ENCODE data around the gene HEPACAM.
A peak's percentile ranks its signal among the peaks of the same experiment; 100 is the strongest.

The HEPACAM gene

DNA sequence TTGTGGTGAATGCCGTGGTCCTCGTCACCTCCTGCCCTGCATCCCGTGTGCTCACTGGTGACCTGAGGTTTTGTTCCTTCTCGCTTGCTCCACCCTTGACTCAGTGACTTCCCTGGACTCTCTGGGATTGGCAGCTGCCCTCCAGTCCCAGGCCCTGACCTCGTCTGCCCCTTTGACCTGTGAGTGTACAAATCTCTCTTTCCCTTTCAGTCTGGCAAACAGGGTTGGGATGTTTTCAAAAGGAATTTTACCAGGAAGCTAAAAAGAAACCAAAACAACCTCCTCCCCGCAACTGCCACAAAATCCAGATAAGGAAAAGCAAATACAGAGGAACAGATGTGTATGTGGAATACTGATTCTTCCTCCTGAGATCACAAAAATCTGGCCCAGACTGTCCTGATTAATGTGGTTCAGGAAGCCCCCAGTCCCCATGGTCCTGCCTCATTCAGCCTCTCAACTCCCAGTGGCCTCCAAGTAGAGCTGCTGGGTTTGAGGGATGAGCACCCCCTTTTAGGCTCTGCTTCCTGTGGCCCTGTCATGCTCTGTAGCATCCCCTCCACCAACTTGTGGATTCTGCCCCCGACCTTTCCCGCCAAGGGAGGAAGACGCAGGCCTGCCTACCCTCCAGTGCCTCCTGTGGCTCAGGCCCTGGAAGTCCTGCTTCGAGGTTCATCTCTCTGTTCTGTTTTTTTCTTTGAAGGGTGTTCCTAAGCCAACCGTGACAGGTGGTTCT, 53.3 kb downstream of the HEPACAM start:
- H3K4me3 ChIP-seq (ENCODE audit: control insufficient read depth in 1 of 7, extremely low read depth in 1 of 7, insufficient read depth in 4 of 7, low read depth in 2 of 7, low read length in 6 of 7): no peak overlapping the region
- H3K9me3 ChIP-seq (ENCODE audit: control extremely low read depth in 1 of 5, control insufficient read depth in 4 of 5, insufficient read depth in 2 of 5, low read depth in 1 of 5, low read length in 4 of 5): no peaks in the 10 kb centered on the region
- H3K27me3 ChIP-seq (replicated peaks in 2 of 5; ENCODE audit: control insufficient read depth in 4 of 5, insufficient read depth in 5 of 5, low read length in 4 of 5): no peaks in the 10 kb centered on the region
- H3K27ac ChIP-seq (ENCODE audit: insufficient read depth in 1 of 2, low read depth in 1 of 2, low read length in 2 of 2, poor library complexity in 1 of 2, severe bottlenecking in 2 of 2): no peak overlapping the region
- 89% methylated on average over 10 of the region's 11 CpGs for WGBS (ENCODE audit: insufficient coverage)
- DNase-seq: no peak
- ChIA-PET POLR2A (no interaction called here), CTCF (interaction anchor here (1.5 to 5.4 kb wide), 3 partner anchors 10 to 59 kb away, joined by 3 to 39 read pairs (median 11); no protein-coding TSS in a partner anchor)
- H3K36me3 ChIP-seq (ENCODE audit: control insufficient read depth in 4 of 4, insufficient read depth in 4 of 4, low read length in 3 of 4): peaks cover 3 to 39% (median 10%) of the 10 kb centered on the region in 4 experiments
- peaks cover 0 to 38% (median 25%) of the 10 kb centered on the region in 4 experiments for H3K4me1 ChIP-seq (ENCODE audit: control extremely low read depth in 1 of 4, control insufficient read depth in 4 of 4, insufficient read depth in 4 of 4, low read length in 3 of 4)

DNA sequence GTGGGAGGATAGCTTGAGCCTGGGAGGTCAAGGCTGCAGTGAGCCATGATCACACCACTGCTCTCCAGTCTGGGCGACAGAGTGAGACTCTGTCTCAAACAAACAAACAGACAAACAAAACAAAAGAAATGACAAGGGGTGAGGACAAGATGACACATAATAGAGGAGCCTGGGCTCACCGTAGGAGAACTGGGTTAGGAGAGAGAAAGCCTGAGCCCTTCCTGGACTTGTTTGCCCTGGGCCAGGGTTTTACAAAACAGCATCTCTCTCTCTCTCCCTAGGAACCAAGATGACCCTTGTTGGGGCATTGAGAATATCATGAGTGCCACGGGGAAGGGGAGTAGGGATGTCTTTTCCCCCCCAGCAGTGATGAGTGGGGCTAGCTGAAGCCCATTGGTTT, 54.9 kb downstream of the HEPACAM start:
- H3K36me3 ChIP-seq (ENCODE audit: control insufficient read depth in 4 of 4, insufficient read depth in 4 of 4, low read length in 3 of 4): peaks cover 3 to 28% (median 8%) of the 10 kb centered on the region in 4 experiments
- no peak overlapping the region for H3K4me3 ChIP-seq (ENCODE audit: control insufficient read depth in 1 of 7, extremely low read depth in 1 of 7, insufficient read depth in 4 of 7, low read depth in 2 of 7, low read length in 6 of 7)
- DNase-seq: no peak
- H3K27ac ChIP-seq (ENCODE audit: insufficient read depth in 1 of 2, low read depth in 1 of 2, low read length in 2 of 2, poor library complexity in 1 of 2, severe bottlenecking in 2 of 2): no peak overlapping the region
- ChIA-PET POLR2A (no interaction called here), CTCF (interaction anchor here (0.9 to 5.4 kb wide), 3 partner anchors 12 to 21 kb away, joined by 3 to 39 read pairs (median 11); no protein-coding TSS in a partner anchor)
- H3K4me1 ChIP-seq (ENCODE audit: control extremely low read depth in 1 of 4, control insufficient read depth in 4 of 4, insufficient read depth in 4 of 4, low read length in 3 of 4): peaks cover 0 to 50% (median 36%) of the 10 kb centered on the region in 4 experiments
- H3K9me3 ChIP-seq (ENCODE audit: control extremely low read depth in 1 of 5, control insufficient read depth in 4 of 5, insufficient read depth in 2 of 5, low read depth in 1 of 5, low read length in 4 of 5): no peaks in the 10 kb centered on the region
- H3K27me3 ChIP-seq (replicated peaks in 2 of 5; ENCODE audit: control insufficient read depth in 4 of 5, insufficient read depth in 5 of 5, low read length in 4 of 5): peaks cover 0 to under 1% (median 0%) of the 10 kb centered on the region in 5 experiments
- 92% methylated on average over 2 of the region's 3 CpGs for WGBS (ENCODE audit: insufficient coverage)

DNA sequence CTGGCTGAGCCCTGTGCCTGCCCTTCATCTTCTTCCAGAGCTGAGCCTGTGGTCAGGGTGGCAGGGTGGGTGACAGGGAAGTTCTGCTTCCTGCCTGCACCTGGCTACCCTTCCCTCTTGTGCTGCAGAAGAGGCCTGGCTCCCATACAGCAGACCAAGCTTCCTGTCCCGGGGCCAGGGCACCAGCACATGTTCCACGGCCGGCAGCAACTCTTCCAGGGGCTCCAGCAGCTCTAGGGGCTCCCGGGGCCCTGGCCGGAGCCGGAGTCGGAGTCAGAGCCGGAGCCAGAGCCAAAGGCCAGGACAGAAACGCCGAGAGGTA, 55.6 kb downstream of the HEPACAM start:
- Histone ChIP-seq H3K27ac (ENCODE audit: insufficient read depth in 1 of 2, low read depth in 1 of 2, low read length in 2 of 2, poor library complexity in 1 of 2, severe bottlenecking in 2 of 2) (no peak overlapping the region), H3K9me3 (ENCODE audit: control extremely low read depth in 1 of 5, control insufficient read depth in 4 of 5, insufficient read depth in 2 of 5, low read depth in 1 of 5, low read length in 4 of 5) (no peaks in the 10 kb centered on the region), H3K36me3 (ENCODE audit: control insufficient read depth in 4 of 4, insufficient read depth in 4 of 4, low read length in 3 of 4) (peaks cover 2 to 24% (median 8%) of the 10 kb centered on the region in 4 experiments), H3K4me1 (ENCODE audit: control extremely low read depth in 1 of 4, control insufficient read depth in 4 of 4, insufficient read depth in 4 of 4, low read length in 3 of 4) (peaks cover 0 to 55% (median 42%) of the 10 kb centered on the region in 4 experiments), H3K4me3 (ENCODE audit: control insufficient read depth in 1 of 7, extremely low read depth in 1 of 7, insufficient read depth in 4 of 7, low read depth in 2 of 7, low read length in 6 of 7) (peak overlapping the region in 2 of 7 experiments; percentile 16 to 20), H3K27me3 (replicated peaks in 2 of 5; ENCODE audit: control insufficient read depth in 4 of 5, insufficient read depth in 5 of 5, low read length in 4 of 5) (peaks cover 0 to 8% (median 4%) of the 10 kb centered on the region in 5 experiments)
- CTCF ChIA-PET: interaction anchor here (0.9 to 5.4 kb wide), 4 partner anchors 9 to 21 kb away, joined by 3 to 39 read pairs (median 4); no protein-coding TSS in a partner anchor
- WGBS (ENCODE audit: insufficient coverage): 43% methylated on average over 10 of the region's 10 CpGs
- POLR2A ChIA-PET: no interaction called here
- peak in 2 of 3 donors; percentile 34 to 49 for DNase-seq

DNA sequence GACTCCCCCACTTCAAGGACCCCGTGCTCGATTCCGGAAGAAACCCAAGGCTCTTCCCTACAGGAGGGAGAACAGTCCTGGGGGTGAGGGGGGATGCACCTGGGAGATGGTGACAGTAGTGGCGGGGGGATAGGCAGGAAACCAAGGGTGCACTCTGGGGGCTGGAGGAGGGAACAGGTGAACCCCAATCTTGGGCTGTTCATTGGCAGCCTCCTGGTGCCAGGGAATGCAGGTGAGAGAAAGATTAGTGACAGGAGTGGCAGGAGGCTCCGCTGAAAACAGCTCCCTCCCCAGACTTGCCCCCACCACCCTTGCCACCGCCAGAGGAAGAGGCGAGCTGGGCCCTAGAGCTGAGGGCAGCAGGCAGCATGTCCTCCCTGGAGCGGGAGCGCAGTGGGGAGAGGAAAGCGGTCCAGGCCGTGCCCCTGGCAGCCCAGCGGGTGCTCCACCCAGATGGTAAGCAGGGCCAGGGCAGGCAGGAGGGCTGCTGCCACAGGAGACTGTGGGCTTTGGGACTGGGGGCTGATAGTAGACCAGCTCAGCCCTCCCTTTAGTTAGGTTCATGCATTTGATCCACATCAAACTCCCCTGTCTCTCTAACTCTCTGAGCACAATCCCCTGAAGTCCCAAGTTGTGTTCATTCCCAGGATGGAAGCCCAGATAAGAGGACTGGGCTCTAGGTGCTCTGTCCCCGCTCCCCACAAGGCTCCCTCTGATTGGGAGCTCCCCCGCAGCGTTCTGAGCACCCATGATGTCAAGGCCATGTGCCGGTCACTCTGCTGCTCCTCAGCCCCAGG, 56.2 kb downstream of the HEPACAM start:
- ChIA-PET CTCF (interaction anchor here (1.0 to 5.4 kb wide), 3 partner anchors 9 to 14 kb away, joined by 3 to 39 read pairs (median 5); no protein-coding TSS in a partner anchor), POLR2A (no interaction called here)
- Histone ChIP-seq H3K27ac (ENCODE audit: insufficient read depth in 1 of 2, low read depth in 1 of 2, low read length in 2 of 2, poor library complexity in 1 of 2, severe bottlenecking in 2 of 2) (no peak overlapping the region), H3K4me3 (ENCODE audit: control insufficient read depth in 1 of 7, extremely low read depth in 1 of 7, insufficient read depth in 4 of 7, low read depth in 2 of 7, low read length in 6 of 7) (peak overlapping the region in 2 of 7 experiments; percentile 16 to 20), H3K4me1 (ENCODE audit: control extremely low read depth in 1 of 4, control insufficient read depth in 4 of 4, insufficient read depth in 4 of 4, low read length in 3 of 4) (peaks cover 0 to 55% (median 42%) of the 10 kb centered on the region in 4 experiments), H3K27me3 (replicated peaks in 2 of 5; ENCODE audit: control insufficient read depth in 4 of 5, insufficient read depth in 5 of 5, low read length in 4 of 5) (peaks cover 0 to 11% (median 9%) of the 10 kb centered on the region in 5 experiments), H3K36me3 (ENCODE audit: control insufficient read depth in 4 of 4, insufficient read depth in 4 of 4, low read length in 3 of 4) (peaks cover 2 to 19% (median 8%) of the 10 kb centered on the region in 4 experiments), H3K9me3 (ENCODE audit: control extremely low read depth in 1 of 5, control insufficient read depth in 4 of 5, insufficient read depth in 2 of 5, low read depth in 1 of 5, low read length in 4 of 5) (no peaks in the 10 kb centered on the region)
- no peak for DNase-seq
- WGBS (ENCODE audit: insufficient coverage): 84% methylated on average over 5 of the region's 16 CpGs

DNA sequence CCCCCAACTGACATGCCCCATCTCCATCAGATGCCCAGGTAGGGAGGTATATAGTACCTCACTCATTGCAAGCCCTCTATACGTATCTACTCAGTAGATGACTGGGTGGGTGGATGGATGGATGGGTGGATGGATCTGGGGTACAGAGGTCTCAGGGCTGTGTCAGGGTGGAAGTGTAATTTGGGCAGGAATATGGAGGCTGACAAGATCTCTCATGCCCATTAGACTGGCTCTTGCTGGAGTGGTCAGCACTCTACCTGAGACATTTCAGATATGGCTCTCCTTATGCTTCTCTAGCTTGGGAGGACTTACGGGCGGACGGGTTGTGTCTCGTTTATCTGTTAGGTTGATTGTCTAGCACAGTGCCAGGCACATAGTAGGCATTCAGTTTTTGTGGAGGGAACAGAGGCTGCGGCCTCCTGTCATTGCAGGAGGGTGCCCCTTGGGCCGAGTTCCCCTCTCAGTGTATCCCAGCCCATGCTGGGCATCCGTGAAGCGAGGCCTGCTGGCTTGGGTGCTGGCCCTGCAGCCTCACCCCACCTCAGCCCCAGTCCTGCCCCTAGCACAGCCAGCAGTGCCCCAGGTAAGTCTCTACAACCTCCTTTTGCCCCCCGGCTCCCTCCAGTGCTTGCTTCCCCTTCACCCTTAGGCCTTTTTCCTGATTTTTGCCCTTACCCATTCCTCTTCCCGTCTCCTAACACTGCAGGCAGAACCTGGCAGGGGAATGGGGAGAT, 56.9 kb downstream of the HEPACAM start:
- H3K27ac ChIP-seq (ENCODE audit: insufficient read depth in 1 of 2, low read depth in 1 of 2, low read length in 2 of 2, poor library complexity in 1 of 2, severe bottlenecking in 2 of 2): no peak overlapping the region
- H3K27me3 ChIP-seq (replicated peaks in 2 of 5; ENCODE audit: control insufficient read depth in 4 of 5, insufficient read depth in 5 of 5, low read length in 4 of 5): peaks cover 0 to 16% (median 12%) of the 10 kb centered on the region in 5 experiments
- CTCF ChIA-PET: interaction anchor here (1.0 to 5.4 kb wide), 6 partner anchors 8 to 42 kb away, joined by 3 to 39 read pairs (median 6); no protein-coding TSS in a partner anchor
- H3K4me3 ChIP-seq (ENCODE audit: control insufficient read depth in 1 of 7, extremely low read depth in 1 of 7, insufficient read depth in 4 of 7, low read depth in 2 of 7, low read length in 6 of 7): no peak overlapping the region
- DNase-seq: no peak
- H3K4me1 ChIP-seq (ENCODE audit: control extremely low read depth in 1 of 4, control insufficient read depth in 4 of 4, insufficient read depth in 4 of 4, low read length in 3 of 4): peaks cover 0 to 55% (median 42%) of the 10 kb centered on the region in 4 experiments
- WGBS (ENCODE audit: insufficient coverage): 95% methylated on average over 9 of the region's 11 CpGs
- POLR2A ChIA-PET: interaction anchor here (1.1 kb wide), 1 partner anchor 181 kb away, joined by 3 read pairs; no protein-coding TSS in a partner anchor
- peaks cover 0 to 11% (median 5%) of the 10 kb centered on the region in 4 experiments for H3K36me3 ChIP-seq (ENCODE audit: control insufficient read depth in 4 of 4, insufficient read depth in 4 of 4, low read length in 3 of 4)
- H3K9me3 ChIP-seq (ENCODE audit: control extremely low read depth in 1 of 5, control insufficient read depth in 4 of 5, insufficient read depth in 2 of 5, low read depth in 1 of 5, low read length in 4 of 5): no peaks in the 10 kb centered on the region

DNA sequence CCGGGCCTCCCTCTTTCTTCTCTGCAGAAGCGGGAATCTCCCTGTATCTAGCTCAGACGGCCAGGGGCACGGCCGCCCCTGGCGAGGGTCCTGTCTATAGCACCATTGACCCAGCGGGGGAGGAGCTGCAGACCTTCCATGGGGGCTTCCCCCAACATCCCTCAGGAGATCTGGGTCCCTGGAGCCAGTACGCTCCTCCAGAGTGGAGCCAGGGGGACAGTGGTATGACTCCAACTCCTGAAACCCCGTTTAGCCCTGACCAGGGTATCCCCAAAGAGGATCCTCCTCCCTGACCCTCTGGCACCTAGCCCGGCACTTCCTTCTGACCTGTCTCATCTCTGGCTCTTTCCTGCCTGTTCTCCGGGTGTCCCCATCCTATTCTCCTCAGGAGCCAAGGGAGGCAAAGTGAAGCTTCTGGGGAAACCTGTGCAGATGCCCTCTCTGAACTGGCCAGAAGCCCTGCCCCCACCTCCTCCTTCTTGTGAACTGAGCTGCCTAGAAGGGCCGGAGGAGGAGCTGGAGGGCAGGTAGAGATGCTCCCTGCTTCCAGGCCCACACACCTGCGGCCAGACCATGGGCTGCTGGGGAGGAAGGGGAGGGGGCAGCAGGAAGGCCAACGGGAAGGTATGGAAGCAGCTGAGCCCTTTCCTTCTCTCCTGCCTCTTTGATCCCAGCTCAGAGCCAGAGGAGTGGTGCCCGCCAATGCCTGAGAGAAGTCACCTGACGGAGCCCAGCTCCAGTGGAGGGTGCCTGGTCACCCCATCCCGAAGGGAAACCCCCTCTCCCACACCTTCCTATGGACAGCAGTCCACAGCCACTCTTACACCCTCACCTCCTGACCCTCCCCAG, 57.7 kb downstream of the HEPACAM start:
- no peak overlapping the region for H3K27ac ChIP-seq (ENCODE audit: insufficient read depth in 1 of 2, low read depth in 1 of 2, low read length in 2 of 2, poor library complexity in 1 of 2, severe bottlenecking in 2 of 2)
- ChIA-PET POLR2A (interaction anchor here (1.1 kb wide), 1 partner anchor 182 kb away, joined by 3 read pairs; no protein-coding TSS in a partner anchor), CTCF (interaction anchor here (1.0 to 1.4 kb wide), 4 partner anchors 9 to 76 kb away, joined by 3 to 6 read pairs (median 5); partner anchors contain the start of gene CCDC15)
- 75% methylated on average over 12 of the region's 17 CpGs for WGBS (ENCODE audit: insufficient coverage)
- no peak for DNase-seq
- H3K9me3 ChIP-seq (ENCODE audit: control extremely low read depth in 1 of 5, control insufficient read depth in 4 of 5, insufficient read depth in 2 of 5, low read depth in 1 of 5, low read length in 4 of 5): no peaks in the 10 kb centered on the region
- H3K4me3 ChIP-seq (ENCODE audit: control insufficient read depth in 1 of 7, extremely low read depth in 1 of 7, insufficient read depth in 4 of 7, low read depth in 2 of 7, low read length in 6 of 7): peak overlapping the region in 5 of 7 experiments; percentile 2 to 89 (median 74)
- H3K27me3 ChIP-seq (replicated peaks in 2 of 5; ENCODE audit: control insufficient read depth in 4 of 5, insufficient read depth in 5 of 5, low read length in 4 of 5): peaks cover 0 to 24% (median 17%) of the 10 kb centered on the region in 5 experiments
- peaks cover 0 to 55% (median 42%) of the 10 kb centered on the region in 4 experiments for H3K4me1 ChIP-seq (ENCODE audit: control extremely low read depth in 1 of 4, control insufficient read depth in 4 of 4, insufficient read depth in 4 of 4, low read length in 3 of 4)
- H3K36me3 ChIP-seq (ENCODE audit: control insufficient read depth in 4 of 4, insufficient read depth in 4 of 4, low read length in 3 of 4): peaks cover 0 to 8% (median 5%) of the 10 kb centered on the region in 4 experiments

Measured in common myeloid progenitor, CD34-positive (primary cell).